ENCODE data around the gene ASGR1. TPM values are rescaled to one million over a fixed set of nuclear protein-coding genes. Genes with fewer than 3 reads are reported as not detected.
"Not testable (repeated sequence)": the region's sequence is repeated elsewhere in the genome, so short reads cannot be mapped to it uniquely, and the experiment has no call there.

Gene ASGR1
- total RNA-seq, 1 experiment from 2014 or later, result 3.5 TPM

DNA sequence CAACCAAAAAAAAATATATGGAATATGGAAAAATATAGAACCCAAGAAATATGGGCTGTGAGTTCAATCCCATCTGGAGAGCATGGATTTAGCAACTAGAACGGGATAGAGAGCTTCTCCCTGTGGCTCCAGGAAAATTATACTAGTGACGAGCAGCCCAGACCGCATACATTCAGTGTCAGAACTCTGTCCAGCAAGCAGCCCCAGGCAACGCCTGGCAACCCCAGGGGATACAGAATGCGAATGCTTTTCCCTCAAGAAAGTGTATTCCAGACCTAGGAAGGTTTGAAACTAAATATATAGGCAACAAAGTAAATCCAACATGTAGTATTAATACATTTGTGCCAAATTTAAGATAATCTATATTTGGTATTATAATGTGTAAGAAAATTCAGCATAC, 51.0 kb downstream of the ASGR1 start:
- no peaks in the 10 kb centered on the region for H3K27me3 ChIP-seq (ENCODE audit: insufficient read depth, low read depth)
- CTCF ChIA-PET, result interaction anchor here (1.5 kb wide), 1 partner anchor 49 kb away, joined by 3 read pairs; no protein-coding TSS in a partner anchor

DNA sequence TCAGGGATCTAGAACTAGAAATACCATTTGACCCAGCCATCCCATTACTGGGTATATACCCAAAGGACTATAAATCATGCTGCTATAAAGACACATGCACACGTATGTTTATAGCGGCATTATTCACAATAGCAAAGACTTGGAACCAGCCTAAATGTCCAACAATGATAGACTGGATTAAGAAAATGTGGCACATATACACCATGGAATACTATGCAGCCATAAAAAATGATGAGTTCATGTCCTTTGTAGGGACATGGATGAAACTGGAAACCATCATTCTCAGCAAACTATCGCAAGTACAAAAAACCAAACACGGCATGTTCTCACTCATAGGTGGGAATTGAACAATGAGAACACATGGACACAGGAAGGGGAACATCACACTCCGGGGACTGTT, 51.7 kb downstream of the ASGR1 start:
- H3K27me3 ChIP-seq (ENCODE audit: insufficient read depth, low read depth); H3K4me2 ChIP-seq; H4K20me1 ChIP-seq (ENCODE audit: insufficient read depth); H3K9me3 ChIP-seq (ENCODE audit: insufficient read depth, low read depth); H3K9me2 ChIP-seq (ENCODE audit: insufficient read depth); H2AFZ ChIP-seq; H3K79me2 ChIP-seq (ENCODE audit: low read depth); intact Hi-C loops (cut with micrococcal nuclease; ENCODE audit: unreplicated experiment); BruUV-seq (replicated peaks); H3F3A ChIP-seq (ENCODE audit: insufficient read depth, low read depth); POLR2A ChIA-PET (ENCODE audit: unreplicated experiment); H3K27ac ChIP-seq; H3K36me3 ChIP-seq (ENCODE audit: low read depth); DNase-seq; CTCF ChIA-PET; H3K4me1 ChIP-seq (replicated peaks; ENCODE audit: insufficient read depth); H3K4me3 ChIP-seq: not testable (repeated sequence)

More for the DNA sequence above, 51.0 kb downstream of the ASGR1 start:
- Histone ChIP-seq H4K20me1 (ENCODE audit: insufficient read depth) (no peaks in the 10 kb centered on the region), H3K4me2 (no peak overlapping the region), H3F3A (ENCODE audit: insufficient read depth, low read depth) (no peaks in the 10 kb centered on the region), H3K4me1 (replicated peaks; ENCODE audit: insufficient read depth) (no peaks in the 10 kb centered on the region), H3K27ac (no peak overlapping the region), H3K36me3 (ENCODE audit: low read depth) (no peaks in the 10 kb centered on the region), H3K9me2 (ENCODE audit: insufficient read depth) (no peaks in the 10 kb centered on the region), H3K79me2 (ENCODE audit: low read depth) (no peaks in the 10 kb centered on the region), H3K4me3 (no peak overlapping the region), H3K9me3 (ENCODE audit: insufficient read depth, low read depth) (no peaks in the 10 kb centered on the region), H2AFZ (no peak overlapping the region)
- POLR2A ChIA-PET (ENCODE audit: unreplicated experiment), result no interaction called here
- intact Hi-C loops (cut with micrococcal nuclease; ENCODE audit: unreplicated experiment), result no loop called here
- TF ChIP-seq, protein P1, sequence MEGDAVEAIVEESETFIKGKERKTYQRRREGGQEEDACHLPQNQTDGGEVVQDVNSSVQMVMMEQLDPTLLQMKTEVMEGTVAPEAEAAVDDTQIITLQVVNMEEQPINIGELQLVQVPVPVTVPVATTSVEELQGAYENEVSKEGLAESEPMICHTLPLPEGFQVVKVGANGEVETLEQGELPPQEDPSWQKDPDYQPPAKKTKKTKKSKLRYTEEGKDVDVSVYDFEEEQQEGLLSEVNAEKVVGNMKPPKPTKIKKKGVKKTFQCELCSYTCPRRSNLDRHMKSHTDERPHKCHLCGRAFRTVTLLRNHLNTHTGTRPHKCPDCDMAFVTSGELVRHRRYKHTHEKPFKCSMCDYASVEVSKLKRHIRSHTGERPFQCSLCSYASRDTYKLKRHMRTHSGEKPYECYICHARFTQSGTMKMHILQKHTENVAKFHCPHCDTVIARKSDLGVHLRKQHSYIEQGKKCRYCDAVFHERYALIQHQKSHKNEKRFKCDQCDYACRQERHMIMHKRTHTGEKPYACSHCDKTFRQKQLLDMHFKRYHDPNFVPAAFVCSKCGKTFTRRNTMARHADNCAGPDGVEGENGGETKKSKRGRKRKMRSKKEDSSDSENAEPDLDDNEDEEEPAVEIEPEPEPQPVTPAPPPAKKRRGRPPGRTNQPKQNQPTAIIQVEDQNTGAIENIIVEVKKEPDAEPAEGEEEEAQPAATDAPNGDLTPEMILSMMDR (conservative IDR thresholded peaks at IDR 0.05), result no peak
- TF ChIP-seq EZH2 (IDR thresholded peaks at IDR 0.05; ENCODE audit: low read depth), result no peak
- BruUV-seq (replicated peaks), result no TSS peak
- DNase-seq, result no peak

- H2AFZ ChIP-seq; H3F3A ChIP-seq (ENCODE audit: insufficient read depth, low read depth); H3K9me3 ChIP-seq (ENCODE audit: insufficient read depth, low read depth); H3K36me3 ChIP-seq (ENCODE audit: low read depth); H3K4me3 ChIP-seq; H3K27me3 ChIP-seq (ENCODE audit: insufficient read depth, low read depth); POLR2A ChIA-PET (ENCODE audit: unreplicated experiment); H3K27ac ChIP-seq; CTCF ChIA-PET; H3K4me2 ChIP-seq; intact Hi-C loops (cut with micrococcal nuclease; ENCODE audit: unreplicated experiment); H3K9me2 ChIP-seq (ENCODE audit: insufficient read depth); H3K4me1 ChIP-seq (replicated peaks; ENCODE audit: insufficient read depth); H4K20me1 ChIP-seq (ENCODE audit: insufficient read depth); DNase-seq; H3K79me2 ChIP-seq (ENCODE audit: low read depth); BruUV-seq (replicated peaks): not testable (repeated sequence)
Observed at GRCh38 chr17:7126386-7126785, 52.8 kb downstream of the ASGR1 start.

DNA sequence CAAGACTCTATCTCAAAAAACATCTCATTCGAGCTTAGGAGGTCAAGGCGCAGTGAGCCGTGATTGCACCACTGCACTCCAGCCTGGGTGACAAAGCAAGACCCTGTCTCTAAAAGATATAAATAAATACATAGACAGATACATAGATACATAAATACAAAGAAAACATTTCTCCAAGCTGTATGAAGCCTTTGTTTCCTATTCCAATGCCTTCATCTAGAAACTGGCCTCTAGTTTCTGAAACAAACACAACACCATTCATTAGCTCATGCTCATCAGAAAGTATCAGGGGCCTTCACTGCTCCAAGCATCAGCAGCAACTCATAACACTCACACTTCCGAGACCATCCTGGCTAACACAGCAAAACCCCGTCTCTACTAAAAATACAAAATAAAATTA, 54.2 kb downstream of the ASGR1 start:
- Histone ChIP-seq H3K4me2 (no peak overlapping the region), H3K9me2 (ENCODE audit: insufficient read depth) (no peaks in the 10 kb centered on the region), H3K27me3 (ENCODE audit: insufficient read depth, low read depth) (no peaks in the 10 kb centered on the region), H2AFZ (no peak overlapping the region), H3K79me2 (ENCODE audit: low read depth) (no peaks in the 10 kb centered on the region), H3K9me3 (ENCODE audit: insufficient read depth, low read depth) (no peaks in the 10 kb centered on the region), H3K36me3 (ENCODE audit: low read depth) (no peaks in the 10 kb centered on the region), H3K4me3 (no peak overlapping the region), H3F3A (ENCODE audit: insufficient read depth, low read depth) (no peaks in the 10 kb centered on the region), H3K27ac (no peak overlapping the region), H3K4me1 (replicated peaks; ENCODE audit: insufficient read depth) (no peaks in the 10 kb centered on the region), H4K20me1 (ENCODE audit: insufficient read depth) (no peaks in the 10 kb centered on the region)
- ChIA-PET POLR2A (ENCODE audit: unreplicated experiment) (interaction anchor here (0.6 kb wide), 1 partner anchor 413 kb away, joined by 3 read pairs; no protein-coding TSS in a partner anchor), CTCF (no interaction called here)
- no peak for TF ChIP-seq EZH2 (IDR thresholded peaks at IDR 0.05; ENCODE audit: low read depth)
- TF ChIP-seq, protein P1 (conservative IDR thresholded peaks at IDR 0.05), result no peak
- intact Hi-C loops (cut with micrococcal nuclease; ENCODE audit: unreplicated experiment), result no loop called here
- no TSS peak for BruUV-seq (replicated peaks)
- no peak for DNase-seq
